IMR-90 (cell line): ENCODE measurements around the gene PLB1. TPM values are rescaled to one million over a fixed set of nuclear protein-coding genes. Genes with fewer than 3 reads are reported as not detected.

Experiments
- polyA plus RNA-seq, 3 experiments: library from polyadenylated mRNA; depleted of rRNA; stranded (reverse); fragments of >200 nt; gene quantifications; 2 replicates each; pipeline ENCODE4 v1.2.3, GENCODE V29; 2012; ENCODE audit warnings: low replicate concordance in 1 of 3
- total RNA-seq: library from RNA; depleted of rRNA; stranded (reverse); fragments of >200 nt; gene quantifications from 2 replicates; pipeline ENCODE4 v1.2.3, GENCODE V29; 2012
- TF ChIP-seq, protein P1 (sequence below): conservative IDR thresholded peaks from 2 replicates; pipeline ENCODE4 v1.5.1; 2012; ENCODE audit warnings: mild to moderate bottlenecking, low read depth, low read length, improper control_type of control experiment

The PLB1 gene
- total and polyA plus RNA-seq, 2 of the 4 experiments (the other 2 are of a cell fraction), result 0.74 to 0.90 TPM

DNA sequence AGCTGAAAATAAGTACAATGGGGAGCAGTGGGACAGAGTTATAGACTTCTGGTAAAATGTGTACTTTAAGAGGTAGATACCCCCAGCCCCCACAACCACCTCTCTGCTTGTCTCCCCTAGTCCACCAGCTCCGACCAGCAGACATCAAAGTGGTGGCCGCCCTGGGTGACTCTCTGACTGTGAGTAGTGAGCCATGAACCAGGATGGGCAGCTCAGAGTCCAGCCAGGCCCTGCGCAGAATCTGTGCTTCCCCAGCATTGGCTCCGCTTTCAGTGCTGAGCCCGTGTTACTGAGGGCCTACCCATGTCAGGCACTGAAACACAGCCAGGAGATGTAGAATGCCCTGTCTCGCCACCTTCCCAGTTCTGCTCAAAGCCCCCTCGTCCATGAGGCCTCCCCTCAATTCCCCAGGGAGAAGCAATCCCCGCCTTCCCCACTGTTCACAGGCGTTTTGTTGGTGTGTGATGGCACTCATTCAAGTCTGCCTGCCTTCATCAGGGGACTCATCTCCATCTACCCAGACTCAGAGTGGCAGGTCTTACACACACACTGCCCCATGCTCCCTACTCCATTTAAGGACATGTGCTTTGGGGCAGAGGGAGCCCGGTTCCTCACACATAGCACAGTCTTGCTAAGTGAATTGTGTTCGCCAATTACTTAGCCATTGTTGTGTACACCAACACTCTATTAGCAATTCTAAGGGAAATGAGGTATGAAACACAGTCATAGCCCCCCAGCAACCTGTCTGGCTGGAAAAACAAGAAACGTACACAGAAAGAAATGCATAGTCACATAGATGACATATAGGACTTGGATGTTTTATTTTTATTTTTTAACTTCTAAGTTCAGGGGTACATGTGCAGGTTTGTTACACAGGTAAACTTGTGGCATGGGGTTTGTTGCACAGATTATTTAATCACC, 122.6 kb downstream of the PLB1 start (continued):
- TF ChIP-seq, protein P1, sequence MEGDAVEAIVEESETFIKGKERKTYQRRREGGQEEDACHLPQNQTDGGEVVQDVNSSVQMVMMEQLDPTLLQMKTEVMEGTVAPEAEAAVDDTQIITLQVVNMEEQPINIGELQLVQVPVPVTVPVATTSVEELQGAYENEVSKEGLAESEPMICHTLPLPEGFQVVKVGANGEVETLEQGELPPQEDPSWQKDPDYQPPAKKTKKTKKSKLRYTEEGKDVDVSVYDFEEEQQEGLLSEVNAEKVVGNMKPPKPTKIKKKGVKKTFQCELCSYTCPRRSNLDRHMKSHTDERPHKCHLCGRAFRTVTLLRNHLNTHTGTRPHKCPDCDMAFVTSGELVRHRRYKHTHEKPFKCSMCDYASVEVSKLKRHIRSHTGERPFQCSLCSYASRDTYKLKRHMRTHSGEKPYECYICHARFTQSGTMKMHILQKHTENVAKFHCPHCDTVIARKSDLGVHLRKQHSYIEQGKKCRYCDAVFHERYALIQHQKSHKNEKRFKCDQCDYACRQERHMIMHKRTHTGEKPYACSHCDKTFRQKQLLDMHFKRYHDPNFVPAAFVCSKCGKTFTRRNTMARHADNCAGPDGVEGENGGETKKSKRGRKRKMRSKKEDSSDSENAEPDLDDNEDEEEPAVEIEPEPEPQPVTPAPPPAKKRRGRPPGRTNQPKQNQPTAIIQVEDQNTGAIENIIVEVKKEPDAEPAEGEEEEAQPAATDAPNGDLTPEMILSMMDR, result no peak
